Measurements from ENCODE around the gene PLXNA4.

PLXNA4 gene

DNA sequence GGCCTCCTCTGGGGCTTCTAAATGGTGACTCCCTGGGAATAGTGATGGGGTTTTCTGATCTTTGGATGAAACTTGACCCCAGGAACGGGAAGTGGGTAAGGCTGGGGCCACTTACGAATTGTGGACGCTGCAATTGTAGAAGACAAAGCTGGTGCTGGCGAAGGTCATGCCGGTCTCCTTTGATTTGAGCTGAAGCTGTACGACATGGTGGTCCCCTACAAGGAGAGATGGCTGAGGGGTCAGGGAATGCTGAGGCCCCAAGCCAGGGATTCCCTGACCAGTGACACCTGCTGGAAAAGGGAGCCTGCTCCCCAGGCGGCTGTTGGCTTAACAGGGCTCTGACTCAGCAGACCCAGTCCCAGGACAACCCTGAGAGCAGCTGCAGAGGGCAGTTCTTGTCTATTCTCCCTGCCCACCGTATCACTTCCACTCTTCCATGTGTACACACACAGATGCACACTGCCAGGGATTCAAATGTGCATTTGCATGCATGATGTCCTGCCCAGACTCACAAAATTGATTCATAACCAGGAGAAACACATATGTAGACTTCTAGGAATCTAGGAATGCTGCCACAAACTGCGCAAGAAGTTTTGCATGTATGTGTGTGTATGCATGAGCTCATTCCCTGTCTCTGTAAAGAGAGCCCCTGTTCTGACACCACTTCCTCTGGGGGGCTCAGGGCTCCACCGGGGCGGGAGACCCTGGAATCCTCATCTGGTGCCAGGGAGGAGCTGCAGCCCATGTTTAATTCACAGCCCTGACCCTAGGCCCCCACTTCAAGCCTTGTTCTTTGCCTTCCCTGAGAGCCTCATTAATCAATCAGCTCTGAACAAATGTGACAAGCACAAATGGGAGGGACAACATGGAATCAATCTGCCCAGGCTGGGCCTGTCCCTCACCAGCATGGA lies 350.0 kb downstream of the PLXNA4 start (continued):
- TF ChIP-seq, protein P1, sequence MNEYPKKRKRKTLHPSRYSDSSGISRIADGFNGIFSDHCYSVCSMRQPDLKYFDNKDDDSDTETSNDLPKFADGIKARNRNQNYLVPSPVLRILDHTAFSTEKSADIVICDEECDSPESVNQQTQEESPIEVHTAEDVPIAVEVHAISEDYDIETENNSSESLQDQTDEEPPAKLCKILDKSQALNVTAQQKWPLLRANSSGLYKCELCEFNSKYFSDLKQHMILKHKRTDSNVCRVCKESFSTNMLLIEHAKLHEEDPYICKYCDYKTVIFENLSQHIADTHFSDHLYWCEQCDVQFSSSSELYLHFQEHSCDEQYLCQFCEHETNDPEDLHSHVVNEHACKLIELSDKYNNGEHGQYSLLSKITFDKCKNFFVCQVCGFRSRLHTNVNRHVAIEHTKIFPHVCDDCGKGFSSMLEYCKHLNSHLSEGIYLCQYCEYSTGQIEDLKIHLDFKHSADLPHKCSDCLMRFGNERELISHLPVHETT (tag by site-specific recombination; IDR thresholded peaks at IDR 0.05): no peak
- TF ChIP-seq ZNF311 (tag by site-specific recombination; IDR thresholded peaks at IDR 0.05; ENCODE audit: borderline replicate concordance): no peak
- TF ChIP-seq ZNF530 (tag by site-specific recombination; IDR thresholded peaks at IDR 0.05; ENCODE audit: low read depth): no peak
- TF ChIP-seq, protein P2, sequence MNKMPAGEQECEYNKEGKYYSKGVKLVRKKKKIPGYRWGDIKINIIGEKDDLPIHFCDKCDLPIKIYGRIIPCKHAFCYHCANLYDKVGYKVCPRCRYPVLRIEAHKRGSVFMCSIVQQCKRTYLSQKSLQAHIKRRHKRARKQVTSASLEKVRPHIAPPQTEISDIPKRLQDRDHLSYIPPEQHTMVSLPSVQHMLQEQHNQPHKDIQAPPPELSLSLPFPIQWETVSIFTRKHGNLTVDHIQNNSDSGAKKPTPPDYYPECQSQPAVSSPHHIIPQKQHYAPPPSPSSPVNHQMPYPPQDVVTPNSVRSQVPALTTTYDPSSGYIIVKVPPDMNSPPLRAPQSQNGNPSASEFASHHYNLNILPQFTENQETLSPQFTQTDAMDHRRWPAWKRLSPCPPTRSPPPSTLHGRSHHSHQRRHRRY (tag by site-specific recombination; IDR thresholded peaks at IDR 0.05): no peak
- TF ChIP-seq GFI1B (tag by site-specific recombination; IDR thresholded peaks at IDR 0.05): no peak
- TF ChIP-seq ZNF366 (tag by site-specific recombination; conservative IDR thresholded peaks at IDR 0.05): no peak
- TF ChIP-seq ZNF555 (tag by site-specific recombination; conservative IDR thresholded peaks at IDR 0.05): no peak
- TF ChIP-seq, protein P3, sequence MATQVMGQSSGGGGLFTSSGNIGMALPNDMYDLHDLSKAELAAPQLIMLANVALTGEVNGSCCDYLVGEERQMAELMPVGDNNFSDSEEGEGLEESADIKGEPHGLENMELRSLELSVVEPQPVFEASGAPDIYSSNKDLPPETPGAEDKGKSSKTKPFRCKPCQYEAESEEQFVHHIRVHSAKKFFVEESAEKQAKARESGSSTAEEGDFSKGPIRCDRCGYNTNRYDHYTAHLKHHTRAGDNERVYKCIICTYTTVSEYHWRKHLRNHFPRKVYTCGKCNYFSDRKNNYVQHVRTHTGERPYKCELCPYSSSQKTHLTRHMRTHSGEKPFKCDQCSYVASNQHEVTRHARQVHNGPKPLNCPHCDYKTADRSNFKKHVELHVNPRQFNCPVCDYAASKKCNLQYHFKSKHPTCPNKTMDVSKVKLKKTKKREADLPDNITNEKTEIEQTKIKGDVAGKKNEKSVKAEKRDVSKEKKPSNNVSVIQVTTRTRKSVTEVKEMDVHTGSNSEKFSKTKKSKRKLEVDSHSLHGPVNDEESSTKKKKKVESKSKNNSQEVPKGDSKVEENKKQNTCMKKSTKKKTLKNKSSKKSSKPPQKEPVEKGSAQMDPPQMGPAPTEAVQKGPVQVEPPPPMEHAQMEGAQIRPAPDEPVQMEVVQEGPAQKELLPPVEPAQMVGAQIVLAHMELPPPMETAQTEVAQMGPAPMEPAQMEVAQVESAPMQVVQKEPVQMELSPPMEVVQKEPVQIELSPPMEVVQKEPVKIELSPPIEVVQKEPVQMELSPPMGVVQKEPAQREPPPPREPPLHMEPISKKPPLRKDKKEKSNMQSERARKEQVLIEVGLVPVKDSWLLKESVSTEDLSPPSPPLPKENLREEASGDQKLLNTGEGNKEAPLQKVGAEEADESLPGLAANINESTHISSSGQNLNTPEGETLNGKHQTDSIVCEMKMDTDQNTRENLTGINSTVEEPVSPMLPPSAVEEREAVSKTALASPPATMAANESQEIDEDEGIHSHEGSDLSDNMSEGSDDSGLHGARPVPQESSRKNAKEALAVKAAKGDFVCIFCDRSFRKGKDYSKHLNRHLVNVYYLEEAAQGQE (tag by site-specific recombination; IDR thresholded peaks at IDR 0.05): no peak
- TF ChIP-seq ZNF843 (tag by site-specific recombination; IDR thresholded peaks at IDR 0.05): no peak

DNA sequence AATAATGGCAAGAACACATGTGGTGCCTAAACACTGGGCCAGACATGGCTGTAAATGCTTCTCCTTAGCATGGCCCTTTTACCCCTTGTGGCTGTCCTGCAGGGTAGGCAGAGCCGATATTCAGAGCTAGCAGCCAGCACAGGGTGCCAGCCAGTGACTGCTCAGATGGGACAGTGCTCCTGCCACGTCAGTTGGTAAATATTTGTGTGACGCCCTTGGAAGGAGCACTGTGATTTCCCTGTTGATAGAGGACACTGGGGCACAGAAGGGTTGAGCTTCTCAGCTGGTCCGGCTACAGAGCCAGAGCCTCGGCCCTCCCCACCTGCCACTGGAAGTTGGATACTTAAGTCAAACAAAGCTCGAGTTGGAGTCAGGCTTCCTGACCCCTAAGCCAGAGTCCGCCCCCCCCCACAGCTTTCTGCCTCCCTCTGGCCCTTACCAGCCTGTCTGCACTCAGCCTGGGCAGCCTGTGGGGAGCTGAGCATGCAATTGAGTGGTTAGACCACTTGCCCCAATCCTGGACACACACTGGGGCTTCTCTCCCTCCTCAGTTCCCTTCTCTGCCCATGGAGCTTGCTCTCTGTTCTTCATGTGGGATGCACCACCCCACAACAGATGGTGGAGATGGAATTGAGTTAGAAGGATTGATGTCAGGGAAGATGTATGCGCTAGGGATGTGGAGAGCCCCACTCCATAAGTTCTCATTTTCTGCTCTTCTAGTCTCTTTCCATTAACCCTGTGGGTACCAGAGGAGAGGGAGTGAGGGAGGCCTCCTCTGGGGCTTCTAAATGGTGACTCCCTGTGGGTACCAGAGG lies 350.8 kb downstream of the PLXNA4 start:
- ChIA-PET POLR2A (no interaction called here), CTCF (interaction anchor here (0.6 kb wide), 1 partner anchor 330 kb away, joined by 3 read pairs; no protein-coding TSS in a partner anchor)
- Histone ChIP-seq H3K4me3 (ENCODE audit: low read depth, low read length) (no peak overlapping the region), H3K36me3 (ENCODE audit: control insufficient read depth in 2 of 2, insufficient read depth in 1 of 2, low read length in 2 of 2) (no peaks in the 10 kb centered on the region), H3K27ac (ENCODE audit: extremely low read depth, low read depth, low read length) (no peak overlapping the region), H3K9me3 (ENCODE audit: control insufficient read depth, insufficient read depth, low read depth, low read length) (no peaks in the 10 kb centered on the region), H3K4me1 (ENCODE audit: control insufficient read depth, insufficient read depth, low read length) (no peaks in the 10 kb centered on the region)
- TF ChIP-seq, protein P4, sequence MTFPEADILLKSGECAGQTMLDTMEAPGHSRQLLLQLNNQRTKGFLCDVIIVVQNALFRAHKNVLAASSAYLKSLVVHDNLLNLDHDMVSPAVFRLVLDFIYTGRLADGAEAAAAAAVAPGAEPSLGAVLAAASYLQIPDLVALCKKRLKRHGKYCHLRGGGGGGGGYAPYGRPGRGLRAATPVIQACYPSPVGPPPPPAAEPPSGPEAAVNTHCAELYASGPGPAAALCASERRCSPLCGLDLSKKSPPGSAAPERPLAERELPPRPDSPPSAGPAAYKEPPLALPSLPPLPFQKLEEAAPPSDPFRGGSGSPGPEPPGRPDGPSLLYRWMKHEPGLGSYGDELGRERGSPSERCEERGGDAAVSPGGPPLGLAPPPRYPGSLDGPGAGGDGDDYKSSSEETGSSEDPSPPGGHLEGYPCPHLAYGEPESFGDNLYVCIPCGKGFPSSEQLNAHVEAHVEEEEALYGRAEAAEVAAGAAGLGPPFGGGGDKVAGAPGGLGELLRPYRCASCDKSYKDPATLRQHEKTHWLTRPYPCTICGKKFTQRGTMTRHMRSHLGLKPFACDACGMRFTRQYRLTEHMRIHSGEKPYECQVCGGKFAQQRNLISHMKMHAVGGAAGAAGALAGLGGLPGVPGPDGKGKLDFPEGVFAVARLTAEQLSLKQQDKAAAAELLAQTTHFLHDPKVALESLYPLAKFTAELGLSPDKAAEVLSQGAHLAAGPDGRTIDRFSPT (tag by site-specific recombination; IDR thresholded peaks at IDR 0.05): no peak
- TF ChIP-seq ZNF221 (tag by site-specific recombination; IDR thresholded peaks at IDR 0.05; ENCODE audit: borderline replicate concordance) (no peak), ZNF624 (tag by site-specific recombination; IDR thresholded peaks at IDR 0.05) (no peak), ZFHX2 (tag by site-specific recombination; conservative IDR thresholded peaks at IDR 0.05) (no peak), ZSCAN30 (tag by site-specific recombination; IDR thresholded peaks at IDR 0.05) (no peak), ZNF146 (tag by site-specific recombination; IDR thresholded peaks at IDR 0.05) (no peak), ZFP41 (tag by site-specific recombination; IDR thresholded peaks at IDR 0.05; ENCODE audit: borderline replicate concordance) (no peak), ZBTB17 (tag by site-specific recombination; IDR thresholded peaks at IDR 0.05) (no peak), ZNF114 (tag by site-specific recombination; IDR thresholded peaks at IDR 0.05) (no peak), ZNF830 (tag by site-specific recombination; IDR thresholded peaks at IDR 0.05; ENCODE audit: low read depth) (no peak)
- TF ChIP-seq, protein P3 (tag by site-specific recombination; IDR thresholded peaks at IDR 0.05): no peak

Measured in HEK293 (cell line).